Measurements from ENCODE around the gene YWHAG. TPM values are rescaled to one million over a fixed set of nuclear protein-coding genes. Genes with fewer than 3 reads are reported as not detected.

The YWHAG gene
- total and polyA plus RNA-seq, 2 of the 13 experiments (the other 11 are each of a cell fraction or from before 2014, with no cell fraction given) = 36.9 to 67.5 TPM

DNA sequence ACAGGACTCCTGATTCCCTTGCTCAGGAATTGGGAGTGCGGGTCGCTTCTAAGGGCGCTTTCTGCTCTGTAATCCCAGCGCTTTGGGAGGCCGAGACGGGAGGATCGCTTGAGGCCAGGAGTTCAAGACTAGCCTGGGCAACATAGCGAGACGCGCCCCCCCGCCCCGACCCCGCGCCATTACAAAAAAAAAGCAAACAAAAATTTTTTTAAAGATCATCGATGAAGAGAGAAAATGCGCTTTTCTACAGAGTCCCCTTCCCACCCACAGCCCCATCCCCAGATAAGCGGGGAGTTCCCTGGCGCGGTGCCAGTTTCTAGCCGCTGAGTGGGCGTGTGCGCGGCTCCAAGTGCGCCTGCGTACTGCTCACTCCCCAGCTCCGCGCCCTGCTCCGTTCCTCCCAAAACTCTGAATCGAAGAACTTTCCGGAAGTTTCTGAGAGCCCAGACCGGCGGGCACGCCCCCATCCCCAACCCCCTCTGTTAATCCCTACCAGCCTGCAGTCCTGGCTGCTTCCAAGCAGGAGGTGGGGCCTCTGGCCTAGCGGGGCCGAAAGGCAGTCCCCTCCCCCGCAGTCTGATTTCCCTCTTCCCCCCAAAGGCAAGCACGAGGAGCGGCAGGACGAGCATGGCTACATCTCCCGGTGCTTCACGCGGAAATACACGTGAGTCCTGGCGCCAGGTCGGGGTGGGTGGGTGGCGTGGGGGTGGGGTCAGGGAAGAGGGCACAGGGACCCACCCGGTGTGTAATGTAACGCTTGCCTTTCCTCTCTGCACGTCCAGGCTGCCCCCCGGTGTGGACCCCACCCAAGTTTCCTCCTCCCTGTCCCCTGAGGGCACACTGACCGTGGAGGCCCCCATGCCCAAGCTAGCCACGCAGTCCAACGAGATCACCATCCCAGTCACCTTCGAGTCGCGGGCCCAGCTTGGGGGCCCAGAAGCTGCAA lies 55.3 kb downstream of the YWHAG start (continued):
- TF ChIP-seq SPEN (CRISPR knock-in tag; IDR thresholded peaks at IDR 0.05; ENCODE audit: low read depth) (peak; percentile 62; the same call in 1 of the 2 replicates), ZNF83 (CRISPR knock-in tag; IDR thresholded peaks at IDR 0.05; ENCODE audit: borderline replicate concordance) (no peak), CC2D1A (CRISPR knock-in tag; IDR thresholded peaks at IDR 0.05) (no peak), RCOR2 (CRISPR knock-in tag; IDR thresholded peaks at IDR 0.05) (no peak), ATF7-NPFF (CRISPR knock-in tag; IDR thresholded peaks at IDR 0.05; ENCODE audit: low read depth) (0 out of 2 replicates have a peak, but pooled peaks have one; percentile 6)
- TF ChIP-seq, protein P1, sequence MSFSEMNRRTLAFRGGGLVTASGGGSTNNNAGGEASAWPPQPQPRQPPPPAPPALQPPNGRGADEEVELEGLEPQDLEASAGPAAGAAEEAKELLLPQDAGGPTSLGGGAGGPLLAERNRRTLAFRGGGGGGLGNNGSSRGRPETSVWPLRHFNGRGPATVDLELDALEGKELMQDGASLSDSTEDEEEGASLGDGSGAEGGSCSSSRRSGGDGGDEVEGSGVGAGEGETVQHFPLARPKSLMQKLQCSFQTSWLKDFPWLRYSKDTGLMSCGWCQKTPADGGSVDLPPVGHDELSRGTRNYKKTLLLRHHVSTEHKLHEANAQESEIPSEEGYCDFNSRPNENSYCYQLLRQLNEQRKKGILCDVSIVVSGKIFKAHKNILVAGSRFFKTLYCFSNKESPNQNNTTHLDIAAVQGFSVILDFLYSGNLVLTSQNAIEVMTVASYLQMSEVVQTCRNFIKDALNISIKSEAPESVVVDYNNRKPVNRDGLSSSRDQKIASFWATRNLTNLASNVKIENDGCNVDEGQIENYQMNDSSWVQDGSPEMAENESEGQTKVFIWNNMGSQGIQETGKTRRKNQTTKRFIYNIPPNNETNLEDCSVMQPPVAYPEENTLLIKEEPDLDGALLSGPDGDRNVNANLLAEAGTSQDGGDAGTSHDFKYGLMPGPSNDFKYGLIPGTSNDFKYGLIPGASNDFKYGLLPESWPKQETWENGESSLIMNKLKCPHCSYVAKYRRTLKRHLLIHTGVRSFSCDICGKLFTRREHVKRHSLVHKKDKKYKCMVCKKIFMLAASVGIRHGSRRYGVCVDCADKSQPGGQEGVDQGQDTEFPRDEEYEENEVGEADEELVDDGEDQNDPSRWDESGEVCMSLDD (CRISPR knock-in tag; IDR thresholded peaks at IDR 0.05; ENCODE audit: borderline replicate concordance) = no peak
- TF ChIP-seq, protein P2, sequence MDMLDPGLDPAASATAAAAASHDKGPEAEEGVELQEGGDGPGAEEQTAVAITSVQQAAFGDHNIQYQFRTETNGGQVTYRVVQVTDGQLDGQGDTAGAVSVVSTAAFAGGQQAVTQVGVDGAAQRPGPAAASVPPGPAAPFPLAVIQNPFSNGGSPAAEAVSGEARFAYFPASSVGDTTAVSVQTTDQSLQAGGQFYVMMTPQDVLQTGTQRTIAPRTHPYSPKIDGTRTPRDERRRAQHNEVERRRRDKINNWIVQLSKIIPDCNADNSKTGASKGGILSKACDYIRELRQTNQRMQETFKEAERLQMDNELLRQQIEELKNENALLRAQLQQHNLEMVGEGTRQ (IDR thresholded peaks at IDR 0.05; ENCODE audit: low read depth, low read length) = no peak
- TF ChIP-seq, protein P2 (CRISPR knock-in tag; IDR thresholded peaks at IDR 0.05; ENCODE audit: borderline replicate concordance) = no peak
